Vagina (tissue), 2 donors: Measurements from ENCODE around the gene CCR9.

Experiments used
- POLR2A ChIP-seq, 2 donors: fragments of 450-650 bp; IDR thresholded peaks; one replicate each; pipeline ENCODE4 v1.6.1; 2017; ENCODE audit warnings: antibody characterized with exemption in 2 of 2, mild to moderate bottlenecking in 2 of 2, moderate library complexity in 2 of 2
- POLR2AphosphoS5 ChIP-seq, 2 donors: sonication (generic); formaldehyde crosslinking; IDR thresholded peaks; one replicate each; pipeline ENCODE4 v1.9.0; 2017; ENCODE audit warnings: antibody characterized with exemption in 2 of 2, mild to moderate bottlenecking in 2 of 2, low read depth in 1 of 2; ENCODE audit not compliant: insufficient read depth in 1 of 2
- TF ChIP-seq, protein P1 (sequence below), 3 experiments: fragments of 450-650 bp in 2 of 3; fragments of 200-600 bp in 1 of 3; sonication (generic) in 1 of 3; IDR thresholded peaks; one replicate each; pipeline ENCODE4 v1.5.1; 2017 to 2019; ENCODE audit warnings: antibody characterized with exemption in 3 of 3, mild to moderate bottlenecking in 2 of 3, moderate library complexity in 2 of 3

DNA sequence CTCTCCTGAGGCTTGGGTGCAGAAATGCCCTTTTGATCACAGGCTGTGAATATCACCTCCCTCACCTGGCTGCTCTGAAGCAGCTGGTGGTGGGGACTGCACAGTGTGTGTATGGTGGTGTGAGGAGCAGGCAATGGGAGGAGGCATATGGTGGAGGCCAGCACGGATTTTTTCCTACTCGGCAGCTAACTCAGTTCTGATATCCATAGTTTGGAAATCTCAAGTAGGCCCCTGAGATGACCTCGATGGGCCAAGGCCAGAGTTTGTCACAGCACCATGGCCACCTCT, 35.6 kb downstream of the CCR9 start:
- TF ChIP-seq, protein P1, sequence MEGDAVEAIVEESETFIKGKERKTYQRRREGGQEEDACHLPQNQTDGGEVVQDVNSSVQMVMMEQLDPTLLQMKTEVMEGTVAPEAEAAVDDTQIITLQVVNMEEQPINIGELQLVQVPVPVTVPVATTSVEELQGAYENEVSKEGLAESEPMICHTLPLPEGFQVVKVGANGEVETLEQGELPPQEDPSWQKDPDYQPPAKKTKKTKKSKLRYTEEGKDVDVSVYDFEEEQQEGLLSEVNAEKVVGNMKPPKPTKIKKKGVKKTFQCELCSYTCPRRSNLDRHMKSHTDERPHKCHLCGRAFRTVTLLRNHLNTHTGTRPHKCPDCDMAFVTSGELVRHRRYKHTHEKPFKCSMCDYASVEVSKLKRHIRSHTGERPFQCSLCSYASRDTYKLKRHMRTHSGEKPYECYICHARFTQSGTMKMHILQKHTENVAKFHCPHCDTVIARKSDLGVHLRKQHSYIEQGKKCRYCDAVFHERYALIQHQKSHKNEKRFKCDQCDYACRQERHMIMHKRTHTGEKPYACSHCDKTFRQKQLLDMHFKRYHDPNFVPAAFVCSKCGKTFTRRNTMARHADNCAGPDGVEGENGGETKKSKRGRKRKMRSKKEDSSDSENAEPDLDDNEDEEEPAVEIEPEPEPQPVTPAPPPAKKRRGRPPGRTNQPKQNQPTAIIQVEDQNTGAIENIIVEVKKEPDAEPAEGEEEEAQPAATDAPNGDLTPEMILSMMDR (IDR thresholded peaks at IDR 0.05): no peak
- TF ChIP-seq POLR2A (IDR thresholded peaks at IDR 0.05) (no peak), POLR2AphosphoS5 (IDR thresholded peaks at IDR 0.05; ENCODE audit: insufficient read depth in 1 of 2, low read depth in 1 of 2) (no peak)
